Heart left ventricle (tissue), 16 donors: ENCODE results near the gene RBMS2. TPM values are rescaled to one million over a fixed set of nuclear protein-coding genes. Genes with fewer than 3 reads are reported as not detected.

Source experiments
- ATAC-seq, 4 donors: fragments of 200-7000 bp; cut with Tn5 transposase; one replicate each; pipeline ENCODE4 v1.9.1; 2020 to 2022; ENCODE audit warnings: moderate library complexity in 4 of 4, mild to moderate bottlenecking in 3 of 4, moderate number of reproducible peaks in 1 of 4
- DNase-seq, 5 donors: peaks; one replicate each; pipeline ENCODE4 v3.0.0-alpha.2; 2020
- H3K27ac ChIP-seq, 12 donors: fragments of 200-600 bp; sonication (generic) in 4 of 12; one replicate each; pipeline versions ENCODE4 v1.5.0 to v1.8.0; 2016 to 2022; ENCODE audit warnings: mild to moderate bottlenecking in 2 of 12
- H3K27me3 ChIP-seq, 9 donors: fragments of 200-600 bp; sonication (generic) in 2 of 9; one replicate each; pipeline versions ENCODE4 v1.5.1 to v1.8.0; 2016 to 2022; ENCODE audit warnings: mild to moderate bottlenecking in 3 of 9
- H3K36me3 ChIP-seq, 9 donors: fragments of 200-600 bp; sonication (generic) in 2 of 9; one replicate each; pipeline versions ENCODE4 v1.5.0 to v1.8.0; 2018 to 2022; ENCODE audit warnings: mild to moderate bottlenecking in 2 of 9
- H3K4me1 ChIP-seq, 12 donors: fragments of 200-600 bp; sonication (generic) in 4 of 12; one replicate each; pipeline versions ENCODE4 v1.5.0 to v1.8.0; 2016 to 2022; ENCODE audit warnings: mild to moderate bottlenecking in 3 of 12
- H3K4me3 ChIP-seq, 12 donors: fragments of 200-600 bp; sonication (generic) in 4 of 12; one replicate each; pipeline versions ENCODE4 v1.5.0 to v1.8.0; 2017 to 2022; ENCODE audit warnings: mild to moderate bottlenecking in 9 of 12, moderate library complexity in 4 of 12
- H3K9me3 ChIP-seq, 12 donors: fragments of 200-600 bp; sonication (generic) in 4 of 12; one replicate each; pipeline versions ENCODE4 v1.5.0 to v1.8.0; 2016 to 2022; ENCODE audit warnings: mild to moderate bottlenecking in 1 of 12
- CTCF ChIP-seq, 12 donors: fragments of 200-600 bp; sonication (generic) in 4 of 12; IDR thresholded peaks; one replicate each; pipeline versions ENCODE4 v1.5.0 to v1.8.0; 2018 to 2022; ENCODE audit warnings: antibody characterized with exemption in 12 of 12, mild to moderate bottlenecking in 5 of 12
- POLR2A ChIP-seq, 2 donors: fragments of 450-650 bp; IDR thresholded peaks; one replicate each; pipeline ENCODE4 v1.6.1; 2017; ENCODE audit warnings: antibody characterized with exemption in 2 of 2, mild to moderate bottlenecking in 2 of 2, moderate library complexity in 2 of 2
- WGBS, 4 donors: extraction: QIAGEN DNeasy Blood & Tissue Kit in 2 of 4; methylation state at CpG; one replicate each; pipeline versions ENCODE4 v1.1.5 to v1.1.7; 2013 to 2018; 5-methylcytosine and 5-hydroxymethylcytosine counted together
- intact Hi-C, 10 donors: fragments of 100-400 bp; cut with DNase I; formaldehyde crosslinking; loops; one replicate each; pipeline versions ENCODE4 v1.11.1 to v1.14.2; 2022
- polyA plus RNA-seq, 2 donors: library from polyadenylated mRNA; stranded (reverse); fragments of 200-250 nt; gene quantifications; one replicate each; pipeline ENCODE4 v1.2.3, GENCODE V29; 2013
- total RNA-seq, 9 donors: library from RNA; depleted of rRNA in 2 of 9; stranded (reverse); fragments of >200 nt in 2 of 9; fragmentation: NEBNext Ultra II Directional in 3 of 9; extraction: Animal tissue kit (Norgen Biotek cat#: 25700) in 3 of 9; gene quantifications; one replicate each; pipeline versions ENCODE4 v1.1.0 to v1.2.4, GENCODE V29; 2016 to 2023
- donor health status: ischemic (EF 13 %, LVEDD 7.1; RV severe dilation, severe dysfunction).
- donor health status: healthy with polysubstance abuse.
- donor health status: DM: no; HTN: yes; CAD: no.
- donor health status: DM: no; HTN: no; CAD: no.
- donor health status: ischemic (EF 25% LVEDD 6.9; RV normal size, moderate dysfunction).
- donor health status: ischemic (EF 25% LVEDD 5.7; RV mildly dilated, moderate dysfunction).
- donor health status: healthy.
- donor health status: DM: yes; HTN: yes; CAD: no.
- donor health status: ischemic (EF 35%, LVEDD 5.7; RV mildly dilated, moderate dysfunction).
- donor health status: nonischemic (EF 11% LVEDD 7.7; RV severe dilation, severe dysfunction).
- donor health status: DM: yes; HTN: yes; CAD: no.
- donor health status: PGD.
- donor health status: ischemic (EF 29% LVEDD 5.4; RV normal size, mild dysfunction).
- donor health status: nonischemic (EF 23%, LVEDD 6.1; RV moderate dilation, normal function).

The RBMS2 gene
- total and polyA plus RNA-seq, 11 donors: 8.8 to 37.3 (median 29.1) TPM

- WGBS, 4 donors: 1 to 2% (median 1%) methylated on average over 26 to 27 of the region's 27 CpGs
- H3K4me3 ChIP-seq: peak overlapping the region; percentile 60 to 87 (median 83)
- intact Hi-C loops: loop anchor here in 6 of 10 donors (5.0 to 10.0 kb wide), 5 partner anchors 37 to 122 kb away; partner anchors contain the start of gene RBMS2 (in 1 of the 6)
- peaks cover 18 to 76% (median 53%) of the 10 kb centered on the region in 12 donors for H3K4me1 ChIP-seq
- DNase-seq (peak in 4 of 5 donors; percentile 30 to 65 (median 47)), ATAC-seq (no peak)
- H3K36me3 ChIP-seq: peaks cover 0 to 23% (median 20%) of the 10 kb centered on the region in 9 donors
- no peaks in the 10 kb centered on the region for H3K27me3 ChIP-seq
- H3K9me3 ChIP-seq: no peaks in the 10 kb centered on the region
- no peak for TF ChIP-seq POLR2A (IDR thresholded peaks at IDR 0.05)
- TF ChIP-seq CTCF (IDR thresholded peaks at IDR 0.05): no peak
- H3K27ac ChIP-seq: peak overlapping the region; percentile 83 to 98 (median 96)
Observed at GRCh38 chr12:56634242-56634836, 112.7 kb downstream of the RBMS2 start.

- Histone ChIP-seq H3K4me3 (peak overlapping the region; percentile 60 to 87 (median 83)), H3K27ac (peak overlapping the region; percentile 83 to 98 (median 96)), H3K36me3 (peaks cover 0 to 31% (median 27%) of the 10 kb centered on the region in 9 donors), H3K27me3 (no peaks in the 10 kb centered on the region), H3K4me1 (peaks cover 18 to 82% (median 55%) of the 10 kb centered on the region in 12 donors), H3K9me3 (no peaks in the 10 kb centered on the region)
- intact Hi-C loops: loop anchor here in 9 of 10 donors (5.0 to 10.0 kb wide), 6 partner anchors 33 to 123 kb away; partner anchors contain the start of gene RBMS2 (in 4 of the 9)
- DNase-seq: peak; percentile 77 to 86 (median 80)
- 1 to 3% (median 1%) methylated on average over 28 to 47 of the region's 47 CpGs for WGBS, 4 donors
- peak in 10 of 12 donors; percentile 25 to 58 (median 39) for TF ChIP-seq CTCF (IDR thresholded peaks at IDR 0.05)
- peak; percentile 22 to 60 for TF ChIP-seq POLR2A (IDR thresholded peaks at IDR 0.05)
- peak; percentile 8 to 40 (median 36) for ATAC-seq
Observed at GRCh38 chr12:56634837-56635791, 113.5 kb downstream of the RBMS2 start.

- Histone ChIP-seq H3K27ac (peak overlapping the region; percentile 83 to 98 (median 96)), H3K36me3 (peaks cover 0 to 40% (median 37%) of the 10 kb centered on the region in 9 donors), H3K27me3 (no peaks in the 10 kb centered on the region), H3K4me1 (peaks cover 13 to 83% (median 54%) of the 10 kb centered on the region in 12 donors), H3K4me3 (peak overlapping the region; percentile 60 to 87 (median 83)), H3K9me3 (no peaks in the 10 kb centered on the region)
- 1 to 4% (median 1%) methylated on average over 12 to 20 of the region's 20 CpGs for WGBS, 4 donors
- intact Hi-C loops: loop anchor here in 5 of 10 donors (1.0 to 10.0 kb wide), 6 partner anchors 34 to 123 kb away; partner anchors contain the start of gene RBMS2 (in 4 of the 5)
- ATAC-seq (peak; percentile 83 to 87 (median 84)), DNase-seq (peak; percentile 86 to 94 (median 92))
- no peak for TF ChIP-seq CTCF (IDR thresholded peaks at IDR 0.05)
- TF ChIP-seq POLR2A (IDR thresholded peaks at IDR 0.05): peak; percentile 45 to 65
Observed at GRCh38 chr12:56635806-56636674, 114.4 kb downstream of the RBMS2 start.
